Posterior vena cava (tissue), 2 donors: ENCODE measurements around the gene TRPV2. TPM values are rescaled to one million over a fixed set of nuclear protein-coding genes. Genes with fewer than 3 reads are reported as not detected.
"Not testable (repeated sequence)": the region's sequence is repeated elsewhere in the genome, so short reads cannot be mapped to it uniquely, and the experiment has no call there.

ENCODE experiments used
- DNase-seq: peaks from one replicate; pipeline ENCODE4 v3.0.0-alpha.2; 2020; ENCODE audit warnings: low spot score
- intact Hi-C, 2 donors: fragments of 100-400 bp; cut with DNase I; formaldehyde crosslinking; loops; one replicate each; pipeline versions ENCODE4 v1.14.1 to v1.14.2; 2022 to 2023
- long read RNA-seq, 2 donors: library from polyadenylated mRNA; unstranded; transcript quantifications; one replicate each; pipeline ENCODE4 v2.0.0, GENCODE V29; 2020 to 2021
- total RNA-seq, 2 donors: library from RNA; stranded (reverse); fragmentation: NEBNext Ultra II Directional; extraction: Animal tissue kit (Norgen Biotek cat#: 25700); gene quantifications; one replicate each; pipeline ENCODE4 v1.2.1, GENCODE V29; 2021
- donor health status: DM: yes; HTN: yes; CAD: no.
- donor health status: DM: yes; HTN: yes; CAD: no.

TRPV2 gene, protein sequence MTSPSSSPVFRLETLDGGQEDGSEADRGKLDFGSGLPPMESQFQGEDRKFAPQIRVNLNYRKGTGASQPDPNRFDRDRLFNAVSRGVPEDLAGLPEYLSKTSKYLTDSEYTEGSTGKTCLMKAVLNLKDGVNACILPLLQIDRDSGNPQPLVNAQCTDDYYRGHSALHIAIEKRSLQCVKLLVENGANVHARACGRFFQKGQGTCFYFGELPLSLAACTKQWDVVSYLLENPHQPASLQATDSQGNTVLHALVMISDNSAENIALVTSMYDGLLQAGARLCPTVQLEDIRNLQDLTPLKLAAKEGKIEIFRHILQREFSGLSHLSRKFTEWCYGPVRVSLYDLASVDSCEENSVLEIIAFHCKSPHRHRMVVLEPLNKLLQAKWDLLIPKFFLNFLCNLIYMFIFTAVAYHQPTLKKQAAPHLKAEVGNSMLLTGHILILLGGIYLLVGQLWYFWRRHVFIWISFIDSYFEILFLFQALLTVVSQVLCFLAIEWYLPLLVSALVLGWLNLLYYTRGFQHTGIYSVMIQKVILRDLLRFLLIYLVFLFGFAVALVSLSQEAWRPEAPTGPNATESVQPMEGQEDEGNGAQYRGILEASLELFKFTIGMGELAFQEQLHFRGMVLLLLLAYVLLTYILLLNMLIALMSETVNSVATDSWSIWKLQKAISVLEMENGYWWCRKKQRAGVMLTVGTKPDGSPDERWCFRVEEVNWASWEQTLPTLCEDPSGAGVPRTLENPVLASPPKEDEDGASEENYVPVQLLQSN
- total RNA-seq: 10 to 100 TPM; 35.7 to 40.8 TPM
- long read RNA-seq, donor 1, partial matches to known transcripts: 8 of 25 reads
- long read RNA-seq, donor 1, other reads (novel, unspliced or antisense): 13 of 25 reads
- long read RNA-seq, donor 2, transcript TRPV2-201 (15 exons, 2,808 nt): major isoform, 71 of 157 reads
- long read RNA-seq, donor 2, partial matches to known transcripts: 19 of 157 reads
- long read RNA-seq, donor 2, other reads (novel, unspliced or antisense): 66 of 157 reads

DNA sequence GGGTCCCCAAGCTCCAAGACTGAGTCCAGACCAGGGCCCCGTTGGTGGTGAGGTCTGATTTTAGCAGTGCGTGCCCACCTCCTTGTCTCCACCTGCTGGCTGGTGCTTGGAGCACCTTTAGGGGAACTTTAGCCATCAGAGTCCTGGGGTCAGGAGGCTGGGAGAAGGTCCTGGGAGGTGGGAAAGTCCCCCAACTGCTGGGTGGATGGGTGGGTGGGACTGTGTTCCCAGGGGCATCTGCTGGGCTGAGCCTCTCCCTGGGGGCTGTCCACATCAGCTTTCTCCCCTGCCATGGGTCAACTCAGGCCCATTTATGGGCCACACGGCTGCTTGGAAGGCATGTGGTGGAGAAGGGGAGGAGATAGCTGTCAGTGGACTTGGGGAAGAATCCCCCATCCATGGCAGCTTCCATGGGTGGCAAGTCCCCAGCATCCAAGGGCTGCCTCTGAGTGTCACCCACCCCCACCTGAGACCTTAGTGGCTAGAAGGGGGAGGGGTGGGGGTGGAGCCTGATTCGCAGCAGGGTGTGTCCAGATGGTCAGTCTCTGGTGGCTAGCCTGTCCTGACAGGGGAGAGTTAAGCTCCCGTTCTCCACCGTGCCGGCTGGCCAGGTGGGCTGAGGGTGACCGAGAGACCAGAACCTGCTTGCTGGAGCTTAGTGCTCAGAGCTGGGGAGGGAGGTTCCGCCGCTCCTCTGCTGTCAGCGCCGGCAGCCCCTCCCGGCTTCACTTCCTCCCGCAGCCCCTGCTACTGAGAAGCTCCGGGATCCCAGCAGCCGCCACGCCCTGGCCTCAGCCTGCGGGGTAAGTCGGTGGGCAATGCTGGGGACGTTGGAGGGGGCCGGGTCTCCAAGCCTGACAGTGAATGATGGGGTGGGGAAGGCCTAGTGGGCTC is at the start of gene TRPV2:
TRPV2 (plus strand) TSS at position 541 of the 894 bp plus-strand sequence. CDS start 2,098 bp downstream, outside the sequence.
- no peak for DNase-seq
- intact Hi-C loops: no loop called here

DNA sequence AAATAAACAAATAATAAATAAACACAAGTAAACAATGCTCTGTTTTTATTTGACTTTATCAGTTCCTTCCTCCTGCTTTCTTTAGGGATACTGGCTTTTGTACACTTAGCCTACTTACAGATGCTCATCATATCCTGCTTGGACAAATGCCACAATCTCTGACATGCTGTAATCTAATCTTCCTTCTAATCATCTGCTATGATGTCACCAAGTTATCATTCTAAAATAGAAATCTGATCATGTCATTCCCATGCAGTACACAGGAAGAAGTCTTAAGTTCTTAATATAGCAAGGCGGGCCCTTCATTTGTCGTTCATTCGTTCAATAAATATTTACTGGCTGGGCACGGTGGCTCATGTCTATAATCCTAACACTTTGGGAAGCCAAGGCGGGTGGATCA is 43.6 kb upstream of the TRPV2 start:
- intact Hi-C loops: no loop called here
- DNase-seq: no peak

DNA sequence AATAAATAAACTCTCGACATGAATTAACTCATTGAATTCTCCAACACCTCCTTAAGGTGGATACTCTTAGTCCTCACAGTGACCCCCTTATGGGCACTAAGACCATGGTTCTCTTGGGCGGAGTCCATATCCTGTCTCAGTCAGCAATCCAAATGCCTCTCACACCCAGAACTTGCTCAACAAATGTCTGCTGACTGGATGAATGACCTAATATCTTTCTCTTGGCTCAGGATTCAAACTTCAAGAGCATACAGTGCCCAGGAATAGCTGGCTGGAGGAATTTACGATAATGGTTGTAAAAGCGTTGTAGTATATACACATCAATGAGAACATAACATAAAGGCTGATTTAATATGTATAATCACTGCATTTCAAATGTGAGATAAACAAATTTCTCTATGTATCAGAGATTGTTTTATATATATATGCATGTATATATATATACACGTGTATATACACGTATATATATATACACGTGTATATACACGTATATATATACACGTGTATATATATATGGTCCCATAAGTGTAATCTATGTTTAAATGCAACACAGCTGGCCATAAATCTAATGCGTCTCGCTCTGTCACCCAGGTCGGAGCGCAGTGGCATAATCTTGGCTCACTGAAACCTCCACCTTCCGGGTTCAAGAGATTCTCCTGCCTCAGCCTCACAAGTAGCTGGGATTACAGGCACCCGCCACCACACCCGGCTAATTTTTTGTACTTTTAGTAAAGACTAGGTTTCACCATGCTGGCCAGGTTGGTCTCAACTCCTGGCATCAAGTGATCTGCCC is 41.0 kb upstream of the TRPV2 start:
- DNase-seq: peak; percentile 11
- intact Hi-C loops: no loop called here

DNA sequence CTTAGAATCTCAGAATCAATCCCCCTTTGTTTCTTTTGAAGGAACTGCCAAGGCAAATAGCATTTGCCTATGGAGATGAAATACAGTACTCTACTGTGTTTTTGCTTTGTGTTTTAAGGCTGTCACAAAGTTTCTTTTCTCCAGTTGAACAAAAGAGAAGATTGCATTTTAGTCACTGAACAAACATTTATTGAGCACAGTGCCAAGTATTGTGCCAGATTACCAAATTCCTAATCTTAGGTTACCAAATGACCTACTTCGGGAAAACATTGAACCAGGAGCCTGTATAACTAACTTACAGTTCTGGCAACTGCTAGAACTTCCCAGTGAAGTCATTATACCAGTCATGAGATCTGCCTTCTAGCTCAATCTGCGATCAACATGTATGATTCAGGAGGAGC is 37.4 kb upstream of the TRPV2 start:
- intact Hi-C loops: no loop called here
- DNase-seq: no peak

DNA sequence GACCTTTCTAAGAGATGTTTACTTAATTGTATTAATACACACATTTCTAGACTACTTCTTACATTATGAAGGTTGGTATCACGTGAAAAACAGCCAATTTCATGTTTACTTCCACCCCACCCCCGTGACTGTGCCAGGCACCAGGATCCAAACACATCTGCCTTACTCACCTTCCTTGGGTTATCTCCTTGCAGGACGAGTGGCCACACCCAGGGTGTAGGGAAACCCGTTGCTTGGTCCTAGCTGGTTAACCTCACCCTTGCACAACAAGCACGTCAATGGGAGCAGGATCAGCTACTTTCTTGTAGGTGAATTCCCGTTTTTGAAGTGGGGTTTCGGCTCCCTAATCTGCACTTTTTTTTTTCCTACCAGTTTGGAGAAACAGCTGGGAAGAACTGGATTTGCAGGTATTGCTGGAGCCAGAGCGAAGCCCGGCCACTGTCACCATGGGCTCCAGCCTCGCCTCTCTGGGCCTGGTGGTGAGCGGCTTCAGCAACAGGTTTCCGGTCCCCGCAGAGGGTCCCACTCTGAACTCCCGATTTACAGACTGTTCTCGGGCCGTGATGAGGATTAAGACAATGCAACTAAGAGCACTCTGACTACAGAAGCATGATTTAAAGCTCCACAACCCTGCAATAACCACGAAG is 36.6 kb upstream of the TRPV2 start:
- peak; percentile 41 for DNase-seq
- intact Hi-C loops: no loop called here

DNA sequence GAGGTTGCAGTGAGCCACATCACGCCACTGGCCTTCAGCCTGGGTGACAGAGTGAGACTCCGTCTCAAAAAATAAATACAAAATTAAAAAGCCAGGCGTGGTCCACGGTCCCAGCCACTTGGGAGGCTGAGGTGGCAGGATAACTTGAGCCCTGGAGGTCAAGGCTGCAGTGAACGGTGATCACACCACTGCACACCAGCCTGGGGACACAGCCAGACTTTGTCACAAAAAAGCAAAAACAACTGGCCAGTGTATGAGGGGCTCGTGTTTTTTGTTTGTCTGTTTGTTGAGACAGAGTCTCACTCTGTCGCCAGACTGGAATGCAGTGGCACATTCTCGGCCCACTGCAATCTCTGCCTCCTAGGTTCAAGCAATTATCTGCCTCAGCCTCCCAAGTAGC is 35.7 kb upstream of the TRPV2 start:
- peak; percentile 19 for DNase-seq
- intact Hi-C loops: loop anchor here in 1 of 2 donors (10.0 kb wide), 1 partner anchor 55 kb away; no protein-coding TSS in a partner anchor

DNA sequence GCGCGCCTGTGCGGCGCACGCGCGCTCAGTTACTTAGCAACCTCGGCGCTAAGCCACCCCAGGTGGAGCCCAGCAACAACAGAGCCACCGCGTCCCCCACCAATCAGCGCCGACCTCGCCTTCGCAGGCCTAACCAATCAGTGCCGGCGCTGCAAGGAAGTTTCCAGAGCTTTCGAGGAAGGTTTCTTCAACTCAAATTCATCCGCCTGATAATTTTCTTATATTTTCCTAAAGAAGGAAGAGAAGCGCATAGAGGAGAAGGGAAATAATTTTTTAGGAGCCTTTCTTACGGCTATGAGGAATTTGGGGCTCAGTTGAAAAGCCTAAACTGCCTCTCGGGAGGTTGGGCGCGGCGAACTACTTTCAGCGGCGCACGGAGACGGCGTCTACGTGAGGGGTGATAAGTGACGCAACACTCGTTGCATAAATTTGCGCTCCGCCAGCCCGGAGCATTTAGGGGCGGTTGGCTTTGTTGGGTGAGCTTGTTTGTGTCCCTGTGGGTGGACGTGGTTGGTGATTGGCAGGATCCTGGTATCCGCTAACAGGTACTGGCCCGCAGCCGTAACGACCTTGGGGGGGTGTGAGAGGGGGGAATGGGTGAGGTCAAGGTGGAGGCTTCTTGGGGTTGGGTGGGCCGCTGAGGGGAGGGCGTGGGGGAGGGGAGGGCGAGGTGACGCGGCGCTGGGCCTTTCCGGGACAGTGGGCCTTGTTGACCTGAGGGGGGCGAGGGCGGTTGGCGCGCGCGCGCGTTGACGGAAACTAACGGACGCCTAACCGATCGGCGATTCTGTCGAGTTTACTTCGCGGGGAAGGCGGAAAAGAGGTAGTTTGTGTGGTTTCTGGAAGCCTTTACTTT is 34.5 kb upstream of the TRPV2 start, which contains the start of gene UBB:
UBB (plus strand) TSS at position 452 of the 856 bp plus-strand sequence. CDS start 817 bp downstream, outside the sequence.
- intact Hi-C loops: loop anchor here in 1 of 2 donors (10.0 kb wide), 1 partner anchor 54 kb away; no protein-coding TSS in a partner anchor
- DNase-seq: peak; percentile 99

DNA sequence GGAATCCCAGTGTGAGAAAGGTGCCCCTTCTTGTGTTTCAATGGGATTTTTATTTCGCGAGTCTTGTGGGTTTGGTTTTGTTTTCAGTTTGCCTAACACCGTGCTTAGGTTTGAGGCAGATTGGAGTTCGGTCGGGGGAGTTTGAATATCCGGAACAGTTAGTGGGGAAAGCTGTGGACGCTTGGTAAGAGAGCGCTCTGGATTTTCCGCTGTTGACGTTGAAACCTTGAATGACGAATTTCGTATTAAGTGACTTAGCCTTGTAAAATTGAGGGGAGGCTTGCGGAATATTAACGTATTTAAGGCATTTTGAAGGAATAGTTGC is 33.9 kb upstream of the TRPV2 start:
- intact Hi-C loops: loop anchor here in 1 of 2 donors (10.0 kb wide), 1 partner anchor 53 kb away; no protein-coding TSS in a partner anchor
- DNase-seq: no peak

DNA sequence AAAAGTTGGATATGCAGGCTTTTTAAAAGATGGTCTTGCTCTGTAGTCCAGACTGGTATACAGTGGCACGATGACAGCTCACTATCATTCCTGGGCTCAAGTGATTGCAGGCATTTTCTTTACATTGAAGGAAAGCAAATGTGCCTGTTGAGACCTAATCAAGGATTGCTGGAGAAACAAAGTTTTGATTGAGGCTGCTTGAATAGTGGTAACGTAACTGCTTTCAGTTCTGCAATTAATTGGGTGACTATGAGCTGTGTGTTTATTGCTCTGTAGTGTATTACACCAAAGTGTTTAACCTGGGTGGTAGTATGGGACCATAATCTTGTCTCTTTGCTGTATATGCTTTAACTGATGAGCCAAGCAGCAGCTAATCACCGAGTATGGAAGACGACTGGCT is 32.2 kb upstream of the TRPV2 start:
- intact Hi-C loops: loop anchor here in 1 of 2 donors (10.0 kb wide), 1 partner anchor 52 kb away; no protein-coding TSS in a partner anchor
- DNase-seq: no peak

DNA sequence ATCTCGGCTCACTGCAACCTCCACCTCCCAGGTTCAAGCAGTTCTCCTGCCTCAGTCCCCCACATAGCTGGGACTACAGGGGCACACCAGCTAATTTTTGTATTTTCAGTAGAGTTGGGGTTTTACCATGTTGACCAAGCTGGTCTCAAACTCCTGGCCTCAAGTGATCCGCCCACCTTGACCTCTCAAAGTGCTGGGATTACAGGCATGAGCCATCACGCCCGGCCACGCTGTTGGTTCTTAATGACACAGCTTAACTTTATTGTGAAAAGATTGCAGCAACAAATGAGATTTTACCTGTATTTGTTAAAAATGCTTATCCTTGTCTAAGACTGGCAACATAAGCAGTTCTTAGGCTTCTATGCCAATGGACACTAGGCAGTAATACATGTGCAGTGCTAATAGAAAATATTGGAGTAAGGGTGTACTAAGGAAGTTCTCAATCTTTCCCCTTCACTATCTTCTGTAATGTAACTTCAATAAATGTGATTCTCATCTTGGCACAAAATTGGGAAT is 31.5 kb upstream of the TRPV2 start:
- intact Hi-C loops: loop anchor here in 1 of 2 donors (10.0 kb wide), 1 partner anchor 51 kb away; no protein-coding TSS in a partner anchor
- DNase-seq: peak; percentile 30

DNA sequence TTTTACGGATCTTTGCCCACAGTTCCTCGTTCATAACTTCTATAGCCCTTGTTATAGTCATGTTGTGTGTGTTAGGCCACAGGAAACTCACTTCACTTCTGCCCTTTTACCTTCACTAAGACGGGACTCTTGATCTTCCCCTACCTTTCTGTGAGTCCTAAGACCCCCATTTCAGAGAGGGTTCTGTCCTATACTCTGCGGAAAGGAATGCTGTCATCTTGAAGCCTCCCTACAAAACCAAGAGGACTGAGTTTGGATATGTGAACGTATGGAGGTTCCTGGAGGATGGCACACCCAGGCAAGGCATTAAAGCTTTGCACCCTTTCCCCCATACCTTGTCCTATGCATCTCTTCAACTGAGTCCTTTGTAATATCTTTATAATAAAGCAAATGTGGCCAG is 30.8 kb upstream of the TRPV2 start:
- DNase-seq: no peak
- intact Hi-C loops: loop anchor here in 1 of 2 donors (10.0 kb wide), 1 partner anchor 50 kb away; no protein-coding TSS in a partner anchor

DNA sequence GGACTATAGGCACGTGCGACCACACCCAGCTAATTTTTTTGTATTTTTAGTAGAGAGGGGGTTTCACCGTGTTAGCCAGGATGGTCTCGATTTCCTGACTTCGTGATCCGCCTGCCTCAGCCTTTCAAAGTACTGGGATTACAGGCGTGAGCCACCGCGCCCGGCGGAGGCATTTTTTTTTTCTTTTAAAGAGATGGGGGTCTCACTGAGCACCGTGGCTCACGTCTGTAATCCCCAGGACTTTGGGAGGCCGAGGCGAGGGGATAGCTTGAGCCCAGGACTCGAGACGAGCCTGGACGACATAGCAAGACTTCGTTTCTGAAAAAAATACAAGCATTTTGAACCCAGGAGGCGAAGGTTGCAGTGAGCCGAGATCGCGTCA is 29.3 kb upstream of the TRPV2 start:
- intact Hi-C loops: loop anchor here in 1 of 2 donors (10.0 kb wide), 1 partner anchor 49 kb away; no protein-coding TSS in a partner anchor
- not testable (repeated sequence) for DNase-seq

DNA sequence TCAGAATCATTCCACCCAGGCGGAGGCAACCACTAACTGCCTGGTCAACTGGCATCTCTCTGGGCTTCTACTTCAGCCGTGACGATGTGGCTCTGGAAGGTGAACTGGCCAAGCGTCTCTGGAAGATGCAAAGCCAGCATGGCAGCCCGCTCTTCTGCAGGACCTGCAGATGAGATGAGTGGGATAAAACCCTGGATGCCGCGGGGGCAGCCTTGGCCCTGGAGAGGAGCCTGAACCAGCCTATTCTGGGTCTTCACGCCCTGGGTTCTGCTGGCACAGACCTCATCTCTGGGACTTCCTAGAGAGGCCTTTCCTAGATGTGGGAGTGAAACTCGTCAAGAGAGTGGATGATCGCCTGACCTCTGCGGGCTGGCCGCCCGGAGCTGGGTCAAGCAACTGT is 23.9 kb upstream of the TRPV2 start:
- intact Hi-C loops: no loop called here
- no peak for DNase-seq

DNA sequence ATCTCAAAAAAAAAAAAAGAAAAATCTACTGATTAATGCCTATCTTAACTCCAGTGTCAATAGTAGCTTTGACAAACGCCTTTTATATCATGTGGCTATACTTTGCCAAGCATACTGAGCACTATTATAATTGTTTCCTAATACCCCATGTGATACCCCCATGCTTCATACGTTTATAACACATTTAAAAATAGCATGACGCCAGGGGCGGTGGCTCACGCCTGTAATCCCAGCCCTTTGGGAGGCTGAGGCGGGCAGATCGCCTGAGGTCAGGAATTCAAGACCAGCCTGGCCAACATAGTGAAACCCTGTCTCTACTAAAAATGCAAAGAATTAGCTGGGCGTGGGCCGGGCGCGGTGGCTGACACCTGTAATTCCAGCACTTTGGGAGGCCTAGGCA is 22.9 kb upstream of the TRPV2 start:
- DNase-seq, intact Hi-C loops: not testable (repeated sequence)

DNA sequence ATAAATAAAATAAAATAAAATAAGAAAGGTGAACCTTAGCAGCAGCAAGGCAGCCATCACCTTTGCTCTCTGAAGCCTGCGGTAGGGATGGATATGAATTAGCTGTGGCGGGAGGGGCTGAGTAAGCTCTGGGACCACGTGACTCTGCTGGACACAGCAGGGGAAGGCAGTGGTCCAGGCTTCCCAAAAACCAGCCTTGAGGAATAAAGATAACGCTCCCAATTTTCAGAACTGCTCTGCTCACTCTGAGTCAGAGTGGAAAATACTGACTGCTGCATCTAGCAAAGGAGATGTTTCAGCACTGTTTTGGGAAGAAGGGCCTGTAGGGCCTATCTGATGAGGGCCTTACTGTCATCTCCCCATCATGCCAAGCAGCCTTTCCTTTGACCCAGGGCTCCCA is 19.5 kb upstream of the TRPV2 start:
- DNase-seq, intact Hi-C loops: not testable (repeated sequence)

DNA sequence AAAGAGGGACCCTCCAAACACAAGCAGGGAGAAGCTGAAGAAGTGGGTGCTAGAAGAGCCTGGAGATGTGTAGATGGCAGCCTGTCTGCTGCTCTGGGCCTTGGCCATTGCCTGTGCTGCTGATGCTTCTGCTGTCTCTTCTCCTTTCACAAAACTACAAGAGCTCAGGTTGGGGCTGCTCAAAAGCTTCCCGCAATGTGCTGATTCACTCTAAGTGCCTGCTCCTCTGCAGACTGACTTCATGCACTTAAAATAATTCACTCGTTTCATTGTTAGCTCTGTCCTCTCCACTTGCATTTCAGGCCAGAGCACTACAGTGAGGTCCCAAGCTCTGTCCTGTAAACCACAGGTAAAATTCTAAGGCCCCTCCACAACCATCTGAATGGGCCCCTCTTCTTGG is 18.7 kb upstream of the TRPV2 start:
- DNase-seq, intact Hi-C loops: not testable (repeated sequence)
